ENCODE measurements around the gene MALAT1. TPM values are rescaled to one million over a fixed set of nuclear protein-coding genes. Genes with fewer than 3 reads are reported as not detected.
A peak's percentile ranks its signal among the peaks of the same experiment; 100 is the strongest.

MALAT1 gene
- total and polyA plus RNA-seq, 2 experiments from 2014 or later: 2,206 to 6,020 TPM

- Mint-ChIP-seq H3K4me3 (peak overlapping the region; percentile 77), H3K36me3 (ENCODE audit: low read depth) (no peaks in the 10 kb centered on the region; the same call in 1 of the 3 replicates), H3K27me3 (ENCODE audit: insufficient read depth, low read depth, poor library complexity) (peaks cover 28% of the 10 kb centered on the region), H3K9me3 (no peaks in the 10 kb centered on the region), H3K4me1 (peaks cover 2% of the 10 kb centered on the region; the same call in 1 of the 3 replicates), H3K27ac (no peak overlapping the region)
- H3K27me3 ChIP-seq (ENCODE audit: insufficient read depth): peaks cover 38% of the 10 kb centered on the region
- ATAC-seq: peak; percentile 63
- peaks cover 29% of the 10 kb centered on the region; the same call in 1 of the 2 replicates for H3F3A ChIP-seq (replicated peaks; ENCODE audit: low read depth)
- H3K4me1 ChIP-seq (ENCODE audit: insufficient read depth): peaks cover 5% of the 10 kb centered on the region; the same call in 1 of the 2 replicates
- H3K27ac ChIP-seq (ENCODE audit: low read depth): no peak overlapping the region
- H3K9me2 ChIP-seq (ENCODE audit: insufficient read depth): no peaks in the 10 kb centered on the region
- 0 out of 2 replicates have a peak overlapping the region, but pooled peaks have one; percentile 72 for H2AFZ ChIP-seq
- peak; percentile 79 for DNase-seq (ENCODE audit: low spot score)
- peak overlapping the region; percentile 73 for H3K4me3 ChIP-seq
- H3K36me3 ChIP-seq (ENCODE audit: insufficient read depth): no peaks in the 10 kb centered on the region
- H3K4me2 ChIP-seq: peak overlapping the region; percentile 87
- H3K79me2 ChIP-seq (replicated peaks; ENCODE audit: insufficient read depth): no peaks in the 10 kb centered on the region
- TF ChIP-seq POLR2AphosphoS5 (IDR thresholded peaks at IDR 0.05; ENCODE audit: low read depth) (peak; percentile 69), JUNB (IDR thresholded peaks at IDR 0.05; ENCODE audit: unreplicated experiment) (no peak)
- no peaks in the 10 kb centered on the region for H4K20me1 ChIP-seq (replicated peaks; ENCODE audit: insufficient read depth)
Observed at GRCh38 chr11:65539744-65540289, 41.0 kb downstream of the MALAT1 start.

- no peaks in the 10 kb centered on the region for H3K9me2 ChIP-seq (ENCODE audit: insufficient read depth)
- H3F3A ChIP-seq (replicated peaks; ENCODE audit: low read depth): peaks cover 29% of the 10 kb centered on the region; the same call in 1 of the 2 replicates
- Mint-ChIP-seq H3K4me3 (peak overlapping the region; percentile 77), H3K27ac (no peak overlapping the region), H3K27me3 (ENCODE audit: insufficient read depth, low read depth, poor library complexity) (peaks cover 35% of the 10 kb centered on the region), H3K4me1 (peaks cover 4% of the 10 kb centered on the region), H3K9me3 (no peaks in the 10 kb centered on the region; the same call in 2 of the 3 replicates), H3K36me3 (ENCODE audit: low read depth) (no peaks in the 10 kb centered on the region; the same call in 1 of the 3 replicates)
- peak overlapping the region; percentile 72; the same call in 1 of the 2 replicates for H2AFZ ChIP-seq
- no peaks in the 10 kb centered on the region for H3K79me2 ChIP-seq (replicated peaks; ENCODE audit: insufficient read depth)
- H3K4me3 ChIP-seq: peak overlapping the region; percentile 73
- no peaks in the 10 kb centered on the region for H3K36me3 ChIP-seq (ENCODE audit: insufficient read depth)
- ATAC-seq (peak; percentile 72), DNase-seq (ENCODE audit: low spot score) (peak; percentile 96)
- peak overlapping the region; percentile 87 for H3K4me2 ChIP-seq
- peaks cover 44% of the 10 kb centered on the region for H3K27me3 ChIP-seq (ENCODE audit: insufficient read depth)
- TF ChIP-seq ZNF462 (CRISPR knock-in tag; IDR thresholded peaks at IDR 0.05) (no peak), CTCF (conservative IDR thresholded peaks at IDR 0.05; ENCODE audit: low read depth in 2 of 2) (peak; percentile 87 to 91), POLR2AphosphoS5 (IDR thresholded peaks at IDR 0.05; ENCODE audit: low read depth) (peak; percentile 70)
- H3K27ac ChIP-seq (ENCODE audit: low read depth): no peak overlapping the region
- H3K4me1 ChIP-seq (ENCODE audit: insufficient read depth): peaks cover 5% of the 10 kb centered on the region; the same call in 1 of the 2 replicates
- H4K20me1 ChIP-seq (replicated peaks; ENCODE audit: insufficient read depth): no peaks in the 10 kb centered on the region
Observed at GRCh38 chr11:65540290-65541092, 41.6 kb downstream of the MALAT1 start.

All from GM23338 (cell line).